Measurements from ENCODE around the gene TRAM2. TPM values are rescaled to one million over a fixed set of nuclear protein-coding genes. Genes with fewer than 3 reads are reported as not detected.
A peak's percentile ranks its signal among the peaks of the same experiment; 100 is the strongest.

The TRAM2 gene
- total RNA-seq, 4 donors from 2014 or later, result 6.5 to 14.1 (median 7.2) TPM

GRCh38 chr6:52522655-52523054 is 54.2 kb downstream of the TRAM2 start:
- no peaks in the 10 kb centered on the region for H3K36me3 ChIP-seq
- peak overlapping the region; percentile 64 for H3K27ac ChIP-seq
- no peaks in the 10 kb centered on the region for H3K9me3 ChIP-seq
- WGBS, result 61% methylated on average over 3 of the region's 3 CpGs
- peaks cover 50% of the 10 kb centered on the region for H3K4me1 ChIP-seq
- DNase-seq (ENCODE audit: low spot score in 2 of 2), result no peak
- TF ChIP-seq CTCF (IDR thresholded peaks at IDR 0.05), result no peak
- TF ChIP-seq POLR2A (IDR thresholded peaks at IDR 0.05), result no peak
- TF ChIP-seq EP300 (IDR thresholded peaks at IDR 0.05), result no peak
- TF ChIP-seq POLR2AphosphoS5 (IDR thresholded peaks at IDR 0.05), result no peak
- no peak overlapping the region for H3K4me3 ChIP-seq
- no peaks in the 10 kb centered on the region for H3K27me3 ChIP-seq

- H3K27me3 ChIP-seq, result no peaks in the 10 kb centered on the region
- no peaks in the 10 kb centered on the region for H3K36me3 ChIP-seq
Measured at GRCh38 chr6:52522151-52522626, 54.7 kb downstream of the TRAM2 start.

GRCh38 chr6:52519618-52520017 is 57.2 kb downstream of the TRAM2 start:
- no peak overlapping the region for H3K27ac ChIP-seq
- H3K27me3 ChIP-seq, result no peaks in the 10 kb centered on the region
- no peaks in the 10 kb centered on the region for H3K36me3 ChIP-seq
- WGBS, result 86% methylated on average over 4 of the region's 4 CpGs
- no peak for TF ChIP-seq POLR2A (IDR thresholded peaks at IDR 0.05)
- TF ChIP-seq POLR2AphosphoS5 (IDR thresholded peaks at IDR 0.05), result no peak
- TF ChIP-seq CTCF (IDR thresholded peaks at IDR 0.05), result no peak
- no peak for TF ChIP-seq EP300 (IDR thresholded peaks at IDR 0.05)
- no peak for DNase-seq (ENCODE audit: low spot score in 2 of 2)
- H3K4me1 ChIP-seq, result peaks cover 69% of the 10 kb centered on the region
- no peaks in the 10 kb centered on the region for H3K9me3 ChIP-seq
- no peak overlapping the region for H3K4me3 ChIP-seq

More at GRCh38 chr6:52522151-52522626, 54.7 kb downstream of the TRAM2 start:
- 47% methylated on average over 7 of the region's 7 CpGs for WGBS
- no peaks in the 10 kb centered on the region for H3K9me3 ChIP-seq
- peaks cover 55% of the 10 kb centered on the region for H3K4me1 ChIP-seq
- TF ChIP-seq POLR2A (IDR thresholded peaks at IDR 0.05) (no peak), POLR2AphosphoS5 (IDR thresholded peaks at IDR 0.05) (no peak), EP300 (IDR thresholded peaks at IDR 0.05) (no peak), CTCF (IDR thresholded peaks at IDR 0.05) (no peak)
- peak overlapping the region; percentile 64 for H3K27ac ChIP-seq
- H3K4me3 ChIP-seq, result no peak overlapping the region
- no peak for DNase-seq (ENCODE audit: low spot score in 2 of 2)

- 59% methylated on average over 13 of the region's 13 CpGs for WGBS
- DNase-seq (ENCODE audit: low spot score in 2 of 2), result no peak
- TF ChIP-seq POLR2AphosphoS5 (IDR thresholded peaks at IDR 0.05) (no peak), EP300 (IDR thresholded peaks at IDR 0.05) (no peak), CTCF (IDR thresholded peaks at IDR 0.05) (no peak), POLR2A (IDR thresholded peaks at IDR 0.05) (no peak)
- Histone ChIP-seq H3K27me3 (no peaks in the 10 kb centered on the region), H3K27ac (peak overlapping the region; percentile 87), H3K9me3 (no peaks in the 10 kb centered on the region), H3K36me3 (no peaks in the 10 kb centered on the region), H3K4me3 (no peak overlapping the region), H3K4me1 (peaks cover 70% of the 10 kb centered on the region)
Measured at GRCh38 chr6:52518279-52518945, 58.4 kb downstream of the TRAM2 start.

- TF ChIP-seq POLR2AphosphoS5 (IDR thresholded peaks at IDR 0.05), result peak in 2 of 3 donors; percentile 29 to 67
- no peak for TF ChIP-seq CTCF (IDR thresholded peaks at IDR 0.05)
Measured at GRCh38 chr6:52517502-52518278, 59.2 kb downstream of the TRAM2 start.

More at GRCh38 chr6:52517502-52518278, 59.2 kb downstream of the TRAM2 start:
- H3K4me3 ChIP-seq, result no peak overlapping the region
- peaks cover 70% of the 10 kb centered on the region for H3K4me1 ChIP-seq
- 36% methylated on average over 13 of the region's 14 CpGs for WGBS
- no peaks in the 10 kb centered on the region for H3K27me3 ChIP-seq
- H3K27ac ChIP-seq, result peak overlapping the region; percentile 87
- DNase-seq (ENCODE audit: low spot score in 2 of 2), result peak in 1 of 2 donors; percentile 88
- H3K36me3 ChIP-seq, result no peaks in the 10 kb centered on the region
- no peaks in the 10 kb centered on the region for H3K9me3 ChIP-seq

Data from suprapubic skin (tissue), 4 donors.